Measurements from ENCODE around the gene PER2. TPM values are rescaled to one million over a fixed set of nuclear protein-coding genes. Genes with fewer than 3 reads are reported as not detected.

Gene PER2
- total and polyA plus RNA-seq, 2 of the 13 experiments (the other 11 are each of a cell fraction or from before 2014, with no cell fraction given): 5.1 to 9.4 TPM

DNA sequence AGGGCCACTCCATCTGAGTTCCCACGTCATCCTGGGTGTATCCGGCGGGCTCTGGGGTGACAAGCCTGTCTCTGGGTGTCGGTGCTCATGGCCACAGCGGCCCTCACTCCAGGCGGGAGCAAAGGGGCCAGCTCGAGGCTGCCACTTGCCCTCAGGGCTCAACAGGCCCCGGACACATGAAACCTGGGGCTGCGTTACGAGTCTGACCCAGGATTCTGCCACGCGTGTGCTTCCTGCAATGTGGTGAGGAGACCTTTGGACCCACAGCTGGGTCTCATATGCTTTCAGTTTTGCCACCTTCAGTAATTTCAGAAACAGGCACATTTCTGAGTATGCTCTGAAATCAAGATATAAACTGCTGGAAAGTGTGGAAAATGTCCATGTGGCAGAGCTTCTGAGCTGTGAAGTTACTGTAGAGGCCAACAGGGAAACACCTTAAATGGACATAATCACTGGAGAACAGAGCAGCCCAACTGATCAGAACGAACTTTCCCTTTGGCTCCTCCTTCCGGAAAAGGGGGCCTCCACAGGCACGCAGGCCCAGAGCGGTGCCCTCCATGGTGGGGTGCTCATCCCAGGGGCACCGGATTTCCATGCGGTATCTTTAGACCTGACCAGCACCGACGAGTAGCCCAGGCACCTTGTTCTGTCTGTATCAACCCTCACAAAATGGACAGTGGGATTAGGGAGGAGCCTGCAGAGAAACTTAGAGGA, 14.1 kb downstream of the PER2 start (continued):
- TF ChIP-seq, protein P1, sequence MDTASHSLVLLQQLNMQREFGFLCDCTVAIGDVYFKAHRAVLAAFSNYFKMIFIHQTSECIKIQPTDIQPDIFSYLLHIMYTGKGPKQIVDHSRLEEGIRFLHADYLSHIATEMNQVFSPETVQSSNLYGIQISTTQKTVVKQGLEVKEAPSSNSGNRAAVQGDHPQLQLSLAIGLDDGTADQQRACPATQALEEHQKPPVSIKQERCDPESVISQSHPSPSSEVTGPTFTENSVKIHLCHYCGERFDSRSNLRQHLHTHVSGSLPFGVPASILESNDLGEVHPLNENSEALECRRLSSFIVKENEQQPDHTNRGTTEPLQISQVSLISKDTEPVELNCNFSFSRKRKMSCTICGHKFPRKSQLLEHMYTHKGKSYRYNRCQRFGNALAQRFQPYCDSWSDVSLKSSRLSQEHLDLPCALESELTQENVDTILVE (CRISPR knock-in tag; IDR thresholded peaks at IDR 0.05): no peak
- no peak for TF ChIP-seq ZNF143 (CRISPR knock-in tag; IDR thresholded peaks at IDR 0.05)
- peak; percentile 27; the same call in 1 of the 2 replicates for TF ChIP-seq SALL1 (CRISPR knock-in tag; IDR thresholded peaks at IDR 0.05)
- TF ChIP-seq, protein P2, sequence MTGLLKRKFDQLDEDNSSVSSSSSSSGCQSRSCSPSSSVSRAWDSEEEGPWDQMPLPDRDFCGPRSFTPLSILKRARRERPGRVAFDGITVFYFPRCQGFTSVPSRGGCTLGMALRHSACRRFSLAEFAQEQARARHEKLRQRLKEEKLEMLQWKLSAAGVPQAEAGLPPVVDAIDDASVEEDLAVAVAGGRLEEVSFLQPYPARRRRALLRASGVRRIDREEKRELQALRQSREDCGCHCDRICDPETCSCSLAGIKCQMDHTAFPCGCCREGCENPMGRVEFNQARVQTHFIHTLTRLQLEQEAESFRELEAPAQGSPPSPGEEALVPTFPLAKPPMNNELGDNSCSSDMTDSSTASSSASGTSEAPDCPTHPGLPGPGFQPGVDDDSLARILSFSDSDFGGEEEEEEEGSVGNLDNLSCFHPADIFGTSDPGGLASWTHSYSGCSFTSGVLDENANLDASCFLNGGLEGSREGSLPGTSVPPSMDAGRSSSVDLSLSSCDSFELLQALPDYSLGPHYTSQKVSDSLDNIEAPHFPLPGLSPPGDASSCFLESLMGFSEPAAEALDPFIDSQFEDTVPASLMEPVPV (CRISPR knock-in tag; IDR thresholded peaks at IDR 0.05): no peak
- TF ChIP-seq MTF1 (CRISPR knock-in tag; IDR thresholded peaks at IDR 0.05): no peak
- TF ChIP-seq, protein P3, sequence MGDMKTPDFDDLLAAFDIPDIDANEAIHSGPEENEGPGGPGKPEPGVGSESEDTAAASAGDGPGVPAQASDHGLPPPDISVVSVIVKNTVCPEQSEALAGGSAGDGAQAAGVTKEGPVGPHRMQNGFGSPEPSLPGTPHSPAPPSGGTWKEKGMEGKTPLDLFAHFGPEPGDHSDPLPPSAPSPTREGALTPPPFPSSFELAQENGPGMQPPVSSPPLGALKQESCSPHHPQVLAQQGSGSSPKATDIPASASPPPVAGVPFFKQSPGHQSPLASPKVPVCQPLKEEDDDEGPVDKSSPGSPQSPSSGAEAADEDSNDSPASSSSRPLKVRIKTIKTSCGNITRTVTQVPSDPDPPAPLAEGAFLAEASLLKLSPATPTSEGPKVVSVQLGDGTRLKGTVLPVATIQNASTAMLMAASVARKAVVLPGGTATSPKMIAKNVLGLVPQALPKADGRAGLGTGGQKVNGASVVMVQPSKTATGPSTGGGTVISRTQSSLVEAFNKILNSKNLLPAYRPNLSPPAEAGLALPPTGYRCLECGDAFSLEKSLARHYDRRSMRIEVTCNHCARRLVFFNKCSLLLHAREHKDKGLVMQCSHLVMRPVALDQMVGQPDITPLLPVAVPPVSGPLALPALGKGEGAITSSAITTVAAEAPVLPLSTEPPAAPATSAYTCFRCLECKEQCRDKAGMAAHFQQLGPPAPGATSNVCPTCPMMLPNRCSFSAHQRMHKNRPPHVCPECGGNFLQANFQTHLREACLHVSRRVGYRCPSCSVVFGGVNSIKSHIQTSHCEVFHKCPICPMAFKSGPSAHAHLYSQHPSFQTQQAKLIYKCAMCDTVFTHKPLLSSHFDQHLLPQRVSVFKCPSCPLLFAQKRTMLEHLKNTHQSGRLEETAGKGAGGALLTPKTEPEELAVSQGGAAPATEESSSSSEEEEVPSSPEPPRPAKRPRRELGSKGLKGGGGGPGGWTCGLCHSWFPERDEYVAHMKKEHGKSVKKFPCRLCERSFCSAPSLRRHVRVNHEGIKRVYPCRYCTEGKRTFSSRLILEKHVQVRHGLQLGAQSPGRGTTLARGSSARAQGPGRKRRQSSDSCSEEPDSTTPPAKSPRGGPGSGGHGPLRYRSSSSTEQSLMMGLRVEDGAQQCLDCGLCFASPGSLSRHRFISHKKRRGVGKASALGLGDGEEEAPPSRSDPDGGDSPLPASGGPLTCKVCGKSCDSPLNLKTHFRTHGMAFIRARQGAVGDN (CRISPR knock-in tag; IDR thresholded peaks at IDR 0.05): peak; percentile 63
- TF ChIP-seq RBFOX2 (IDR thresholded peaks at IDR 0.05; ENCODE audit: low read depth, low read length): no peak
- no peak for TF ChIP-seq DMAP1 (CRISPR knock-in tag; IDR thresholded peaks at IDR 0.05)
- no peak for TF ChIP-seq ZNF3 (CRISPR knock-in tag; IDR thresholded peaks at IDR 0.05)
- TF ChIP-seq, protein P4, sequence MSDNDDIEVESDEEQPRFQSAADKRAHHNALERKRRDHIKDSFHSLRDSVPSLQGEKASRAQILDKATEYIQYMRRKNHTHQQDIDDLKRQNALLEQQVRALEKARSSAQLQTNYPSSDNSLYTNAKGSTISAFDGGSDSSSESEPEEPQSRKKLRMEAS (IDR thresholded peaks at IDR 0.05): peak; percentile 51; the same call in 1 of the 2 replicates
- no peak for TF ChIP-seq ZNF260 (CRISPR knock-in tag; IDR thresholded peaks at IDR 0.05; ENCODE audit: borderline replicate concordance, low read depth)
- TF ChIP-seq, protein P5, sequence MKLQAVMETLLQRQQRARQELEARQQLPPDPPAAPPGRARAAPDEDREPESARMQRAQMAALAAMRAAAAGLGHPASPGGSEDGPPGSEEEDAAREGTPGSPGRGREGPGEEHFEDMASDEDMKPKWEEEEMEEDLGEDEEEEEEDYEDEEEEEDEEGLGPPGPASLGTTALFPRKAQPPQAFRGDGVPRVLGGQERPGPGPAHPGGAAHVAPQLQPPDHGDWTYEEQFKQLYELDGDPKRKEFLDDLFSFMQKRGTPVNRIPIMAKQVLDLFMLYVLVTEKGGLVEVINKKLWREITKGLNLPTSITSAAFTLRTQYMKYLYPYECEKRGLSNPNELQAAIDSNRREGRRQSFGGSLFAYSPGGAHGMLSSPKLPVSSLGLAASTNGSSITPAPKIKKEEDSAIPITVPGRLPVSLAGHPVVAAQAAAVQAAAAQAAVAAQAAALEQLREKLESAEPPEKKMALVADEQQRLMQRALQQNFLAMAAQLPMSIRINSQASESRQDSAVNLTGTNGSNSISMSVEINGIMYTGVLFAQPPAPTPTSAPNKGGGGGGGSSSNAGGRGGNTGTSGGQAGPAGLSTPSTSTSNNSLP (IDR thresholded peaks at IDR 0.05; ENCODE audit: low read depth, low read length): no peak
- TF ChIP-seq, protein P6, sequence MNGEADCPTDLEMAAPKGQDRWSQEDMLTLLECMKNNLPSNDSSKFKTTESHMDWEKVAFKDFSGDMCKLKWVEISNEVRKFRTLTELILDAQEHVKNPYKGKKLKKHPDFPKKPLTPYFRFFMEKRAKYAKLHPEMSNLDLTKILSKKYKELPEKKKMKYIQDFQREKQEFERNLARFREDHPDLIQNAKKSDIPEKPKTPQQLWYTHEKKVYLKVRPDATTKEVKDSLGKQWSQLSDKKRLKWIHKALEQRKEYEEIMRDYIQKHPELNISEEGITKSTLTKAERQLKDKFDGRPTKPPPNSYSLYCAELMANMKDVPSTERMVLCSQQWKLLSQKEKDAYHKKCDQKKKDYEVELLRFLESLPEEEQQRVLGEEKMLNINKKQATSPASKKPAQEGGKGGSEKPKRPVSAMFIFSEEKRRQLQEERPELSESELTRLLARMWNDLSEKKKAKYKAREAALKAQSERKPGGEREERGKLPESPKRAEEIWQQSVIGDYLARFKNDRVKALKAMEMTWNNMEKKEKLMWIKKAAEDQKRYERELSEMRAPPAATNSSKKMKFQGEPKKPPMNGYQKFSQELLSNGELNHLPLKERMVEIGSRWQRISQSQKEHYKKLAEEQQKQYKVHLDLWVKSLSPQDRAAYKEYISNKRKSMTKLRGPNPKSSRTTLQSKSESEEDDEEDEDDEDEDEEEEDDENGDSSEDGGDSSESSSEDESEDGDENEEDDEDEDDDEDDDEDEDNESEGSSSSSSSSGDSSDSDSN (CRISPR knock-in tag; IDR thresholded peaks at IDR 0.05): no peak
- TF ChIP-seq, protein P7, sequence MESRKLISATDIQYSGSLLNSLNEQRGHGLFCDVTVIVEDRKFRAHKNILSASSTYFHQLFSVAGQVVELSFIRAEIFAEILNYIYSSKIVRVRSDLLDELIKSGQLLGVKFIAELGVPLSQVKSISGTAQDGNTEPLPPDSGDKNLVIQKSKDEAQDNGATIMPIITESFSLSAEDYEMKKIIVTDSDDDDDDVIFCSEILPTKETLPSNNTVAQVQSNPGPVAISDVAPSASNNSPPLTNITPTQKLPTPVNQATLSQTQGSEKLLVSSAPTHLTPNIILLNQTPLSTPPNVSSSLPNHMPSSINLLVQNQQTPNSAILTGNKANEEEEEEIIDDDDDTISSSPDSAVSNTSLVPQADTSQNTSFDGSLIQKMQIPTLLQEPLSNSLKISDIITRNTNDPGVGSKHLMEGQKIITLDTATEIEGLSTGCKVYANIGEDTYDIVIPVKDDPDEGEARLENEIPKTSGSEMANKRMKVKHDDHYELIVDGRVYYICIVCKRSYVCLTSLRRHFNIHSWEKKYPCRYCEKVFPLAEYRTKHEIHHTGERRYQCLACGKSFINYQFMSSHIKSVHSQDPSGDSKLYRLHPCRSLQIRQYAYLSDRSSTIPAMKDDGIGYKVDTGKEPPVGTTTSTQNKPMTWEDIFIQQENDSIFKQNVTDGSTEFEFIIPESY (CRISPR knock-in tag; IDR thresholded peaks at IDR 0.05): peak; percentile 69
